ENCODE results near the gene EXPH5.

GRCh38 chr11:108518581-108518980 is 75.0 kb downstream of the EXPH5 start:
- no peak for TF ChIP-seq CTCF (conservative IDR thresholded peaks at IDR 0.05)
- TF ChIP-seq EZH2 (IDR thresholded peaks at IDR 0.05; ENCODE audit: low read depth) = no peak
